Stomach (tissue), 9 donors: ENCODE results near the gene C20orf204. TPM values are rescaled to one million over a fixed set of nuclear protein-coding genes. Genes with fewer than 3 reads are reported as not detected.

ENCODE experiments used
- DNase-seq, 2 donors: peaks; one replicate each; pipeline versions ENCODE4 v3.0.0 to v3.0.0-alpha.2; 2013 to 2019
- H3K27ac ChIP-seq, 5 donors: fragments of 200-600 bp in 4 of 5; sonication (generic) in 4 of 5; one replicate each; pipeline ENCODE4 v1.5.1; 2013 to 2019; ENCODE audit warnings: mild to moderate bottlenecking in 1 of 5, moderate library complexity in 1 of 5
- H3K27me3 ChIP-seq, 3 donors: fragments of 200-600 bp; sonication (generic); one replicate each; pipeline ENCODE4 v1.5.1; 2017 to 2019; ENCODE audit warnings: mixed run types in 1 of 3
- H3K36me3 ChIP-seq, 4 donors: fragments of 200-600 bp; sonication (generic); 1 replicate in 3 of 4; 2 replicates in 1 of 4; pipeline ENCODE4 v1.5.1; 2016 to 2019
- H3K4me1 ChIP-seq, 4 donors: fragments of 200-600 bp; sonication (generic); one replicate each; pipeline ENCODE4 v1.5.1; 2016 to 2019
- H3K4me3 ChIP-seq, 4 donors: fragments of 200-600 bp; sonication (generic) in 3 of 4; one replicate each; pipeline ENCODE4 v1.5.1; 2016 to 2019; ENCODE audit warnings: mild to moderate bottlenecking in 1 of 4
- H3K9me3 ChIP-seq, 4 donors: fragments of 200-600 bp; sonication (generic); one replicate each; pipeline ENCODE4 v1.5.1; 2016 to 2019
- CTCF ChIP-seq, 7 experiments: fragments of 450-650 bp in 4 of 7; fragments of 200-600 bp in 3 of 7; sonication (generic) in 3 of 7; IDR thresholded peaks; one replicate each; pipeline ENCODE4 v1.5.1; 2016 to 2019; ENCODE audit warnings: antibody characterized with exemption in 7 of 7, control low read depth in 2 of 7, mild to moderate bottlenecking in 1 of 7
- EP300 ChIP-seq: sonication (generic); formaldehyde crosslinking; IDR thresholded peaks from one replicate; pipeline ENCODE4 v1.6.1; 2017; ENCODE audit warnings: antibody characterized with exemption
- POLR2A ChIP-seq, 4 donors: fragments of 450-650 bp; IDR thresholded peaks; one replicate each; pipeline ENCODE4 v1.6.1; 2016; ENCODE audit warnings: antibody characterized with exemption in 4 of 4, control low read depth in 2 of 4, mild to moderate bottlenecking in 1 of 4, moderate library complexity in 1 of 4
- POLR2AphosphoS5 ChIP-seq, 3 donors: sonication (generic); formaldehyde crosslinking; IDR thresholded peaks; one replicate each; pipeline ENCODE4 v1.6.1; 2016; ENCODE audit warnings: antibody characterized with exemption in 3 of 3
- WGBS, 5 donors: extraction: QIAGEN DNeasy Blood & Tissue Kit in 3 of 5; methylation state at CpG; one replicate each; pipeline versions ENCODE4 v1.1.5 to v1.1.7; 2013 to 2018; 5-methylcytosine and 5-hydroxymethylcytosine counted together
- intact Hi-C: fragments of 100-400 bp; cut with DNase I; formaldehyde crosslinking; loops from one replicate; pipeline ENCODE4 v1.15.1; 2023; ENCODE audit warnings: low total_unique reads
- polyA plus RNA-seq, 3 donors: library from polyadenylated mRNA; stranded (reverse); fragments of 200-250 nt; gene quantifications; one replicate each; pipeline ENCODE4 v1.2.3, GENCODE V29; 2013
- total RNA-seq, 5 donors: library from RNA; depleted of rRNA; stranded (reverse); fragments of >200 nt; gene quantifications; one replicate each; pipeline versions ENCODE4 v1.1.0 to v1.2.3, GENCODE V29; 2014 to 2016
- donor health status: healthy with polysubstance abuse.
- donor health status: Bipolar disorder and iron deficiency.
- donor health status: healthy.

The C20orf204 gene
- total and polyA plus RNA-seq, 8 donors = 0.62 to 3.4 (median 1.5) TPM; not detected in 4

- H3K4me1 ChIP-seq = peaks cover 32 to 60% (median 55%) of the 10 kb centered on the region in 4 donors
- H3K9me3 ChIP-seq = no peaks in the 10 kb centered on the region
- H3K27ac ChIP-seq = peak overlapping the region; percentile 23 to 63 (median 57)
- 1 to 3% (median 1%) methylated on average over 24 to 30 of the region's 30 CpGs for WGBS, 5 donors
- intact Hi-C loops = no loop called here
- DNase-seq = peak in 1 of 2 donors; percentile 69
- no peak for TF ChIP-seq POLR2A (IDR thresholded peaks at IDR 0.05)
- no peak for TF ChIP-seq CTCF (IDR thresholded peaks at IDR 0.05)
- TF ChIP-seq POLR2AphosphoS5 (IDR thresholded peaks at IDR 0.05) = no peak
- TF ChIP-seq EP300 = no peak
- H3K36me3 ChIP-seq = peaks cover under 1 to 25% (median 25%) of the 10 kb centered on the region in 4 donors
- H3K4me3 ChIP-seq = peak overlapping the region; percentile 48 to 67 (median 54)
- peaks cover 0 to 78% (median 64%) of the 10 kb centered on the region in 3 donors for H3K27me3 ChIP-seq
Measured at GRCh38 chr20:64038224-64038564, 2.2 kb downstream of the C20orf204 start.

- peaks cover 0 to 84% (median 64%) of the 10 kb centered on the region in 3 donors for H3K27me3 ChIP-seq
- H3K36me3 ChIP-seq = peaks cover 0 to 20% (median 19%) of the 10 kb centered on the region in 4 donors
- H3K4me3 ChIP-seq = peak overlapping the region; percentile 48 to 67 (median 54)
- TF ChIP-seq POLR2AphosphoS5 (IDR thresholded peaks at IDR 0.05) = peak in 1 of 3 donors; percentile 3
- TF ChIP-seq CTCF (IDR thresholded peaks at IDR 0.05) = peak in 5 of 7 experiments; percentile 44 to 79 (median 72)
- no peak for TF ChIP-seq POLR2A (IDR thresholded peaks at IDR 0.05)
- no peak for TF ChIP-seq EP300
- peak; percentile 78 to 93 for DNase-seq
- peak overlapping the region; percentile 23 to 63 (median 57) for H3K27ac ChIP-seq
- H3K4me1 ChIP-seq = peaks cover 32 to 60% (median 55%) of the 10 kb centered on the region in 4 donors
- WGBS, 5 donors = 0 to 1% (median 0%) methylated on average over 3 to 91 of the region's 91 CpGs
- no peaks in the 10 kb centered on the region for H3K9me3 ChIP-seq
- intact Hi-C loops = no loop called here
Measured at GRCh38 chr20:64038565-64039292, 2.7 kb downstream of the C20orf204 start.

- Histone ChIP-seq H3K4me3 (peak overlapping the region; percentile 48 to 67 (median 54)), H3K36me3 (peaks cover 0 to 12% (median 12%) of the 10 kb centered on the region in 4 donors), H3K9me3 (no peaks in the 10 kb centered on the region), H3K4me1 (peaks cover 32 to 59% (median 54%) of the 10 kb centered on the region in 4 donors), H3K27ac (peak overlapping the region in 4 of 5 donors; percentile 54 to 63 (median 59)), H3K27me3 (peaks cover 0 to 90% (median 64%) of the 10 kb centered on the region in 3 donors)
- WGBS, 5 donors = 8 to 16% (median 14%) methylated on average over 14 to 17 of the region's 17 CpGs
- no peak for TF ChIP-seq EP300
- no peak for TF ChIP-seq CTCF (IDR thresholded peaks at IDR 0.05)
- no peak for TF ChIP-seq POLR2A (IDR thresholded peaks at IDR 0.05)
- no peak for DNase-seq
- intact Hi-C loops = no loop called here
Measured at GRCh38 chr20:64039293-64040160, 3.5 kb downstream of the C20orf204 start.
